Adrenal gland (tissue), 12 donors: ENCODE results near the gene APAF1. TPM values are rescaled to one million over a fixed set of nuclear protein-coding genes. Genes with fewer than 3 reads are reported as not detected.

ENCODE experiments used
- DNase-seq, 7 donors: peaks; one replicate each; pipeline ENCODE4 v3.0.0-alpha.2; 2019 to 2020
- H3K27ac ChIP-seq, 5 donors: fragments of 200-600 bp; sonication (generic) in 4 of 5; 1 replicate in 3 of 5; 2 replicates in 2 of 5; pipeline versions ENCODE4 v1.5.1 to v1.8.0; 2016 to 2020; ENCODE audit warnings: mild to moderate bottlenecking in 1 of 5
- H3K27me3 ChIP-seq: fragments of 200-600 bp; 2 replicates; pipeline ENCODE4 v1.8.0; 2021
- H3K36me3 ChIP-seq, 2 donors: fragments of 200-600 bp; replicated peaks in 1 of 2; 1 replicate in 1 of 2; 2 replicates in 1 of 2; pipeline versions ENCODE4 v1.5.1 to v1.8.0; 2018 to 2022
- H3K4me1 ChIP-seq, 2 donors: fragments of 200-600 bp; replicated peaks in 1 of 2; 1 replicate in 1 of 2; 2 replicates in 1 of 2; pipeline versions ENCODE4 v1.5.1 to v1.8.0; 2018 to 2021
- H3K4me3 ChIP-seq, 4 donors: fragments of 200-600 bp; sonication (generic) in 3 of 4; one replicate each; pipeline ENCODE4 v1.5.1; 2016 to 2018
- H3K9me3 ChIP-seq, 3 donors: fragments of 200-600 bp; sonication (generic) in 1 of 3; replicated peaks in 1 of 3; 1 replicate in 2 of 3; 2 replicates in 1 of 3; pipeline versions ENCODE4 v1.5.1 to v1.8.0; 2016 to 2021
- CTCF ChIP-seq, 6 experiments: fragments of 450-650 bp in 4 of 6; fragments of 200-600 bp in 2 of 6; sonication (generic) in 1 of 6; IDR thresholded peaks; 1 replicate in 5 of 6; 2 replicates in 1 of 6; pipeline versions ENCODE4 v1.5.1 to v1.8.0; 2016 to 2021; ENCODE audit warnings: antibody characterized with exemption in 6 of 6, mild to moderate bottlenecking in 2 of 6, moderate library complexity in 1 of 6
- POLR2A ChIP-seq, 2 donors: fragments of 450-650 bp; IDR thresholded peaks; one replicate each; pipeline ENCODE4 v1.6.1; 2017; ENCODE audit warnings: antibody characterized with exemption in 2 of 2, mild to moderate bottlenecking in 2 of 2, moderate library complexity in 1 of 2
- WGBS, 4 donors: extraction: QIAGEN DNeasy Blood & Tissue Kit in 2 of 4; methylation state at CpG; one replicate each; pipeline versions ENCODE4 v1.1.5 to v1.1.7; 2013 to 2017; 5-methylcytosine and 5-hydroxymethylcytosine counted together
- intact Hi-C, 2 donors: fragments of 100-400 bp; cut with DNase I; formaldehyde crosslinking; loops; one replicate each; pipeline versions ENCODE4 v1.14.1 to v1.15.0; 2022 to 2023
- polyA plus RNA-seq, 3 donors: library from polyadenylated mRNA; stranded (reverse); fragments of 200-250 nt in 2 of 3; fragments of 350-450 nt in 1 of 3; fragmentation: Illumina TruSeq in 1 of 3; extraction: RNeasy Lipid Tissue Mini Kit (QIAGEN cat#74804) in 1 of 3; gene quantifications; one replicate each; pipeline ENCODE4 v1.2.3, GENCODE V29; 2013 to 2014
- total RNA-seq, 9 donors: library from RNA; depleted of rRNA in 4 of 9; stranded (reverse); fragments of >200 nt in 4 of 9; fragments of 120-200 nt in 1 of 9; fragmentation: NEBNext Ultra II Directional in 1 of 9; extraction: Animal tissue kit (Norgen Biotek cat#: 25700) in 1 of 9; gene quantifications; one replicate each; pipeline versions ENCODE4 v1.1.0 to v1.2.4, GENCODE V29; 2013 to 2023
- donor health status: healthy with polysubstance abuse.
- donor health status: Bipolar disorder and iron deficiency.
- donor health status: DM: yes; HTN: yes; CAD: no.
- donor health status: DM: no; HTN: no; CAD: no.
- donor health status: DM: no; HTN: no; CAD: no.
- donor health status: DM: yes; HTN: yes; CAD: no.

Gene APAF1
- total and polyA plus RNA-seq, 12 donors = 2.8 to 16.5 (median 7.4) TPM

- Histone ChIP-seq H3K27ac (no peak overlapping the region), H3K4me3 (no peak overlapping the region), H3K4me1 (no peaks in the 10 kb centered on the region), H3K27me3 (no peaks in the 10 kb centered on the region), H3K36me3 (peaks cover 0 to 32% of the 10 kb centered on the region in 2 donors), H3K9me3 (no peaks in the 10 kb centered on the region)
- no peak for DNase-seq
- intact Hi-C loops = no loop called here
- TF ChIP-seq CTCF (IDR thresholded peaks at IDR 0.05) (no peak), POLR2A (IDR thresholded peaks at IDR 0.05) (no peak)
- 51 to 69% (median 64%) methylated on average over 2 of the region's 2 CpGs for WGBS, 4 donors
These were observed 38.6 kb upstream of the APAF1 start for GRCh38 chr12:98606359-98606988.

GRCh38 chr12:98610596-98610995, 34.5 kb upstream of the APAF1 start:
- intact Hi-C loops = no loop called here
- Histone ChIP-seq H3K27me3 (no peaks in the 10 kb centered on the region), H3K9me3 (no peaks in the 10 kb centered on the region), H3K27ac (no peak overlapping the region), H3K4me3 (no peak overlapping the region), H3K4me1 (no peaks in the 10 kb centered on the region), H3K36me3 (no peaks in the 10 kb centered on the region)
- DNase-seq = no peak
- 92 to 100% (median 97%) methylated on average over 2 of the region's 2 CpGs for WGBS, 4 donors
- TF ChIP-seq CTCF (IDR thresholded peaks at IDR 0.05) (no peak), POLR2A (IDR thresholded peaks at IDR 0.05) (no peak)

GRCh38 chr12:98612696-98613334, 32.3 kb upstream of the APAF1 start:
- peak overlapping the region in 1 of 5 donors; percentile 20 for H3K27ac ChIP-seq
- H3K36me3 ChIP-seq = no peaks in the 10 kb centered on the region
- TF ChIP-seq CTCF (IDR thresholded peaks at IDR 0.05) = no peak
- TF ChIP-seq POLR2A (IDR thresholded peaks at IDR 0.05) = no peak
- no peak overlapping the region for H3K4me3 ChIP-seq
- intact Hi-C loops = no loop called here
- no peaks in the 10 kb centered on the region for H3K4me1 ChIP-seq
- no peak for DNase-seq
- H3K9me3 ChIP-seq = no peaks in the 10 kb centered on the region
- WGBS, 4 donors = 66 to 79% (median 74%) methylated on average over 5 of the region's 5 CpGs
- H3K27me3 ChIP-seq = no peaks in the 10 kb centered on the region

GRCh38 chr12:98618952-98619351, 26.1 kb upstream of the APAF1 start:
- no peaks in the 10 kb centered on the region for H3K4me1 ChIP-seq
- H3K27me3 ChIP-seq = no peaks in the 10 kb centered on the region
- H3K36me3 ChIP-seq = no peaks in the 10 kb centered on the region
- no peak for DNase-seq
- TF ChIP-seq CTCF (IDR thresholded peaks at IDR 0.05) (no peak), POLR2A (IDR thresholded peaks at IDR 0.05) (no peak)
- 48 to 57% (median 54%) methylated on average over 4 of the region's 4 CpGs for WGBS, 4 donors
- intact Hi-C loops = no loop called here
- no peaks in the 10 kb centered on the region for H3K9me3 ChIP-seq
- H3K27ac ChIP-seq = no peak overlapping the region
- H3K4me3 ChIP-seq = no peak overlapping the region
